Hepatocyte (in vitro differentiated cells): ENCODE results near the gene LELP1. TPM values are rescaled to one million over a fixed set of nuclear protein-coding genes. Genes with fewer than 3 reads are reported as not detected.

ENCODE experiments used
- DNase-seq: peaks from one replicate; pipeline ENCODE4 v3.0.0-alpha.2; 2016; ENCODE audit warnings: low spot score
- H2AFZ ChIP-seq: fragments of 200-600 bp; sonication (generic); 2 replicates; pipeline ENCODE4 v1.6.0; 2016; ENCODE audit warnings: antibody characterized with exemption, mild to moderate bottlenecking
- H3K27ac ChIP-seq: fragments of 200-600 bp; sonication (generic); 2 replicates; pipeline ENCODE4 v1.5.1; 2016; ENCODE audit warnings: mild to moderate bottlenecking
- H3K27me3 ChIP-seq: fragments of 200-600 bp; sonication (generic); 2 replicates; pipeline ENCODE4 v1.6.1; 2016
- H3K36me3 ChIP-seq: fragments of 200-600 bp; sonication (generic); replicated peaks from 2 replicates; pipeline ENCODE4 v1.5.1; 2016; ENCODE audit warnings: low read depth; ENCODE audit not compliant: insufficient read depth
- H3K4me1 ChIP-seq: fragments of 200-600 bp; sonication (generic); 2 replicates; pipeline ENCODE4 v1.5.1; 2016; ENCODE audit warnings: mild to moderate bottlenecking, moderate library complexity; ENCODE audit not compliant: insufficient read depth
- H3K4me2 ChIP-seq: fragments of 200-600 bp; sonication (generic); 2 replicates; pipeline ENCODE4 v1.6.0; 2016
- H3K4me3 ChIP-seq: fragments of 200-600 bp; sonication (generic); 2 replicates; pipeline ENCODE4 v1.5.1; 2016; ENCODE audit warnings: mild to moderate bottlenecking
- H3K79me2 ChIP-seq: fragments of 200-600 bp; sonication (generic); 2 replicates; pipeline ENCODE4 v1.6.0; 2017; ENCODE audit warnings: mild to moderate bottlenecking
- H3K9me2 ChIP-seq: fragments of 200-600 bp; sonication (generic); replicated peaks from 2 replicates; pipeline ENCODE4 v1.6.0; 2017; ENCODE audit warnings: mild to moderate bottlenecking; ENCODE audit not compliant: insufficient read depth
- H3K9me3 ChIP-seq: fragments of 200-600 bp; sonication (generic); 2 replicates; pipeline ENCODE4 v1.5.1; 2016; ENCODE audit warnings: low read depth, mild to moderate bottlenecking
- H4K20me1 ChIP-seq: fragments of 200-600 bp; sonication (generic); 2 replicates; pipeline ENCODE4 v1.6.0; 2016; ENCODE audit warnings: mild to moderate bottlenecking; ENCODE audit not compliant: insufficient read depth, poor library complexity, severe bottlenecking
- EZH2 ChIP-seq: fragments of 200-600 bp; sonication (generic); IDR thresholded peaks from 2 replicates; pipeline ENCODE4 v1.6.1; 2016; ENCODE audit warnings: antibody characterized with exemption, mild to moderate bottlenecking, borderline replicate concordance
- EZH2phosphoT487 ChIP-seq: fragments of 200-600 bp; sonication (generic); IDR thresholded peaks from one replicate; pipeline ENCODE4 v1.6.1; 2018; ENCODE audit warnings: antibody characterized with exemption, mild to moderate bottlenecking, low read depth, moderate library complexity; ENCODE audit not compliant: unreplicated experiment, severe bottlenecking
- WGBS: methylation state at CpG from one replicate; pipeline ENCODE4 v1.1.6; 2016; ENCODE audit warnings: low lambda C conversion rate; ENCODE audit errors: missing lambda C conversion rate; 5-methylcytosine and 5-hydroxymethylcytosine counted together
- polyA plus RNA-seq: library from polyadenylated mRNA; unstranded; fragments of >200 nt; fragmentation: Nextera tagmentation; extraction: Ambion mirVana; gene quantifications from 2 replicates; pipeline ENCODE4 v1.2.1, GENCODE V29; 2016
- total RNA-seq: library from RNA; depleted of rRNA; stranded (reverse); fragments of >200 nt; gene quantifications from 2 replicates; pipeline ENCODE4 v1.2.3, GENCODE V29; 2014
- TF ChIP-seq, protein P1 (sequence below): fragments of 200-600 bp; sonication (generic); IDR thresholded peaks from 2 replicates; pipeline ENCODE4 v1.5.1; 2016; ENCODE audit warnings: antibody characterized with exemption, mild to moderate bottlenecking; ENCODE audit not compliant: poor library complexity

Gene LELP1
- total and polyA plus RNA-seq, 2 experiments from 2014 or later, result not detected

DNA sequence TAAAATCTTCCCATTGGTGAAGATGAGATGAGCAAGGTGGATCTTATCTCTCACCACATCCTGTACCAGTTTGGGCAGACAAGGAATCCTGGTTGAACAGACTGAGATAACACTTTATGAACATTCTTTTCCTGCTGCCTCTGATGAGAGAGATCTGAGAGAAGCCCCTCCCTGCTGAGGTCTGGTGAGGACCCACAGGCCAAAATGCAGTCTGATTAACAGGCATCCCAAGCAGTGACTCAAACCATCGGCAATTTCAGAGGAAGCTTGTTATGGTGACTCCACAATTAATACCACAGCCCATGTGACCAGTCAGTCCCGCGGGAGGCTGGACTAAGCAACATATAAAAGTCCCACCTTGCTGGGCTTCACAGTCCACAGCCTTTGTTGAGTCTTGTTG, 14.0 kb downstream of the LELP1 start, which contains the start of gene PRR9:
PRR9 (plus strand) TSS at position 373 of the 400 bp plus-strand sequence. CDS start 561 bp downstream, outside the sequence.
- DNase-seq, result no peak
- 71% methylated on average over 3 of the region's 3 CpGs for WGBS

DNA sequence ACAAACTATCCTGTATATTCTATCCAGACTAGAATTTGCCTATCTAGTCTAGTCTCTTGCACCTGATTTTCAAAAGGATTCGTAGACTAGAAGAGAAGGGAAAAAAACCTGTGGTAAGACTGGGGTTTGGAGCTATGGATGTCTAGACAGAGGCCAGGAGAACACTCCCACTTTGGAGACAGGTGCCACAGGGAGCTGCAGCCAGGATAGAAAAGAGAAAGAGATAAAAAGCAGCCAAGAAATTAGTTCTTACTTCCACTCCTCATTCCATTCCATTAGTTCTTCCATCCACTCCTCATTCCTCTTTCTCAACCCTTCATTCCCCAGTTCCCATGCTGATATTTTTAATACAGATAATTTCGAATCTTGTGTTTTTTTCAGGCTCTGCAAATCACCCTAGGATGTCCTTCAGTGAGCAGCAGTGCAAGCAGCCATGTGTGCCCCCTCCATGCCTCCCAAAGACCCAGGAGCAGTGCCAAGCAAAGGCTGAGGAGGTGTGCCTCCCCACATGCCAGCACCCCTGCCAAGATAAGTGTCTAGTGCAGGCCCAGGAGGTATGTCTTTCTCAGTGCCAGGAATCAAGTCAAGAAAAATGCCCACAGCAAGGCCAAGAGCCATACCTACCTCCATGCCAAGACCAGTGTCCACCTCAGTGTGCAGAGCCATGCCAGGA, 14.7 kb downstream of the LELP1 start:
- 34% methylated on average over 2 of the region's 2 CpGs for WGBS

More for the DNA sequence above, 14.0 kb downstream of the LELP1 start, which contains the start of gene PRR9:
- no peaks in the 10 kb centered on the region for H3K79me2 ChIP-seq
- H3K36me3 ChIP-seq, result no peaks in the 10 kb centered on the region
- H2AFZ ChIP-seq, result no peak within 1 kb of the TSS
- no peaks in the 10 kb centered on the region for H3K9me2 ChIP-seq
- no peaks in the 10 kb centered on the region for H4K20me1 ChIP-seq
- no peak for TF ChIP-seq EZH2
- TF ChIP-seq EZH2phosphoT487, result no peak
- TF ChIP-seq, protein P1, sequence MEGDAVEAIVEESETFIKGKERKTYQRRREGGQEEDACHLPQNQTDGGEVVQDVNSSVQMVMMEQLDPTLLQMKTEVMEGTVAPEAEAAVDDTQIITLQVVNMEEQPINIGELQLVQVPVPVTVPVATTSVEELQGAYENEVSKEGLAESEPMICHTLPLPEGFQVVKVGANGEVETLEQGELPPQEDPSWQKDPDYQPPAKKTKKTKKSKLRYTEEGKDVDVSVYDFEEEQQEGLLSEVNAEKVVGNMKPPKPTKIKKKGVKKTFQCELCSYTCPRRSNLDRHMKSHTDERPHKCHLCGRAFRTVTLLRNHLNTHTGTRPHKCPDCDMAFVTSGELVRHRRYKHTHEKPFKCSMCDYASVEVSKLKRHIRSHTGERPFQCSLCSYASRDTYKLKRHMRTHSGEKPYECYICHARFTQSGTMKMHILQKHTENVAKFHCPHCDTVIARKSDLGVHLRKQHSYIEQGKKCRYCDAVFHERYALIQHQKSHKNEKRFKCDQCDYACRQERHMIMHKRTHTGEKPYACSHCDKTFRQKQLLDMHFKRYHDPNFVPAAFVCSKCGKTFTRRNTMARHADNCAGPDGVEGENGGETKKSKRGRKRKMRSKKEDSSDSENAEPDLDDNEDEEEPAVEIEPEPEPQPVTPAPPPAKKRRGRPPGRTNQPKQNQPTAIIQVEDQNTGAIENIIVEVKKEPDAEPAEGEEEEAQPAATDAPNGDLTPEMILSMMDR, result no peak
- H3K4me2 ChIP-seq, result no peak within 1 kb of the TSS
- no peak within 1 kb of the TSS for H3K4me3 ChIP-seq
- no peaks in the 10 kb centered on the region for H3K9me3 ChIP-seq
- H3K4me1 ChIP-seq, result no peaks in the 10 kb centered on the region
- no peak within 1 kb of the TSS for H3K27ac ChIP-seq
- no peaks in the 10 kb centered on the region for H3K27me3 ChIP-seq

DNA sequence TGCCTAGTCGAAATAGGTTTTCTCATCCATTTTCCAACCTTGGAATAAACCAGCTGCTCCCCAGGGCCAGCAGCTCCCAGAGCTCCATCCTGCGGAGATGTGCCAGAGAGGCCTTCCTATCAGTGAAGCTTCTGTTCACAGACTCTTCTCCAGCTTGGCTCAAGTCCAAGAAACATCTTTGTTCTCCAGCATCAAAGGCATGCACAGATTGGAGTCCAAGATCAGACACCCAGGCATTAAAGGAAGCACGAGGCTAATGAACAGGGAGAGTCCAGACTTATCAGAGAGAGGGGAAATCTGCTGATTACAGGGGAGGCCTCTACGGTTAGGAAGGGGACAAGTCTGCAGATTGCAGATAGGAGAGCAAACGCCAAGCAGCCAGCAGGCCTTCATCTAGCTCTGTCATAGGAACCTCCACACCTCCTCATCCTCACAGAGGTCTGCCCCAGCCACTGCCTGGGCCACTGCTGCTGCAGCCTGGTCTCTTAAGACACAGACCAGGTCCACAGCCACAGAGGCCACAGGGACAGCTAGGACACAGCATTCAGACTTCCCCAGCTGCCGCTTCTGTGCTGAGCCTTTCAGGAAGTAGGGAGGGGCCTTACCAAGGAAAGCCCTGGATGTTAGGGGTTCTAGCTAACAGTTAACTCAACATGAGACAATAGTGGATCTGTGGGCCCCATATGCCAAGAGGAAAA, 17.5 kb downstream of the LELP1 start:
- no peaks in the 10 kb centered on the region for H3K36me3 ChIP-seq
- H3K27me3 ChIP-seq, result no peaks in the 10 kb centered on the region
- DNase-seq, result no peak
- TF ChIP-seq, protein P1, result no peak
- TF ChIP-seq EZH2, result no peak
- H3K27ac ChIP-seq, result no peak overlapping the region
- no peaks in the 10 kb centered on the region for H3K79me2 ChIP-seq
- H4K20me1 ChIP-seq, result no peaks in the 10 kb centered on the region
- no peaks in the 10 kb centered on the region for H3K4me1 ChIP-seq
- WGBS, result 57% methylated on average over 6 of the region's 6 CpGs
- H3K4me2 ChIP-seq, result no peak overlapping the region
- H3K4me3 ChIP-seq, result no peak overlapping the region
- H2AFZ ChIP-seq, result no peak overlapping the region
- no peaks in the 10 kb centered on the region for H3K9me2 ChIP-seq
- no peaks in the 10 kb centered on the region for H3K9me3 ChIP-seq

More for the DNA sequence above, 14.7 kb downstream of the LELP1 start:
- Histone ChIP-seq H3K4me2 (no peak overlapping the region), H3K27me3 (no peaks in the 10 kb centered on the region), H3K4me3 (no peak overlapping the region), H4K20me1 (no peaks in the 10 kb centered on the region), H3K9me3 (no peaks in the 10 kb centered on the region), H3K79me2 (no peaks in the 10 kb centered on the region), H3K4me1 (no peaks in the 10 kb centered on the region), H3K9me2 (no peaks in the 10 kb centered on the region), H3K36me3 (no peaks in the 10 kb centered on the region), H3K27ac (no peak overlapping the region), H2AFZ (no peak overlapping the region)
- DNase-seq, result no peak
- no peak for TF ChIP-seq EZH2phosphoT487
- TF ChIP-seq, protein P1, result no peak
- TF ChIP-seq EZH2, result no peak
